ENCODE data around the gene SYPL1. TPM values are rescaled to one million over a fixed set of nuclear protein-coding genes. Genes with fewer than 3 reads are reported as not detected.

The SYPL1 gene
- total RNA-seq, 1 donor from 2014 or later, result 59.7 TPM

DNA sequence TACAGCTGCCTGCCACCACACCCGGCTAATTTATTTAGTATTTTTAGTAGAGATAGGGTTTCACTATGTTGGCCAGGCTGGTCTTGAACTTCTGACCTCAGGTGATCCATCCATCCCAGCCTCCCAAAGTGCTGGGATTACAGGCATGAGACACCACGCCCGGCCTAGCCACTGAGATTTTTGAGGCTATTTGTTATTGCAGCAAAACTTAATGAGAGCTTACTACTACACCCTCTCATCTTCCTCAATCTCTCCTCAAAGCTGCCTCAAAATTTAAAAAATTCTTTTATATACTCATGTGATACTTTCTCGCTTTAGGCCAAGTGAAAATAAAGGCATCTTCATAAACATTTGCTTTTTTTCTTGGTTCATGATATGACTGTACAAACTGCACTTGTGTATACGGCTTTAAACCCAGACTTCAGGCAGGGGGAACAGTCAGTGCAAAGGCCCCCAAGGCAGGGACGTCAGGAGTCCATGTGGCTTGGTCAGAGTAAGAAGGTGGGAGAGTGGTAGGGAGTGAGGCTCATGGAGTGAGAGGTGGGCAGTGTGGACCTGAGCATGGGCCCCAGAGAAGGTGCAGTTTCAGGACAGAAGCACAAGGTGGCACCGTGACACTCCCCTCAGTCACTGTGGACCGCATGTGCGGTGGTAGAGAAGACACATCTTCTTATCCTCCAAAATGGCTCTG, 55.5 kb downstream of the SYPL1 start:
- TF ChIP-seq, protein P1, sequence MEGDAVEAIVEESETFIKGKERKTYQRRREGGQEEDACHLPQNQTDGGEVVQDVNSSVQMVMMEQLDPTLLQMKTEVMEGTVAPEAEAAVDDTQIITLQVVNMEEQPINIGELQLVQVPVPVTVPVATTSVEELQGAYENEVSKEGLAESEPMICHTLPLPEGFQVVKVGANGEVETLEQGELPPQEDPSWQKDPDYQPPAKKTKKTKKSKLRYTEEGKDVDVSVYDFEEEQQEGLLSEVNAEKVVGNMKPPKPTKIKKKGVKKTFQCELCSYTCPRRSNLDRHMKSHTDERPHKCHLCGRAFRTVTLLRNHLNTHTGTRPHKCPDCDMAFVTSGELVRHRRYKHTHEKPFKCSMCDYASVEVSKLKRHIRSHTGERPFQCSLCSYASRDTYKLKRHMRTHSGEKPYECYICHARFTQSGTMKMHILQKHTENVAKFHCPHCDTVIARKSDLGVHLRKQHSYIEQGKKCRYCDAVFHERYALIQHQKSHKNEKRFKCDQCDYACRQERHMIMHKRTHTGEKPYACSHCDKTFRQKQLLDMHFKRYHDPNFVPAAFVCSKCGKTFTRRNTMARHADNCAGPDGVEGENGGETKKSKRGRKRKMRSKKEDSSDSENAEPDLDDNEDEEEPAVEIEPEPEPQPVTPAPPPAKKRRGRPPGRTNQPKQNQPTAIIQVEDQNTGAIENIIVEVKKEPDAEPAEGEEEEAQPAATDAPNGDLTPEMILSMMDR (IDR thresholded peaks at IDR 0.05; ENCODE audit: insufficient read depth, low read depth, low read length), result peak; percentile 71
- no peak for TF ChIP-seq EZH2 (IDR thresholded peaks at IDR 0.05; ENCODE audit: insufficient read depth, low read length)
- no peak overlapping the region for H3K27ac ChIP-seq (ENCODE audit: low read depth, low read length)
- H3K27ac Mint-ChIP-seq (ENCODE audit: unreplicated experiment), result no peak overlapping the region
- H3K4me1 ChIP-seq (ENCODE audit: insufficient read depth, low read length), result no peaks in the 10 kb centered on the region
- no peak overlapping the region for H2AFZ ChIP-seq (ENCODE audit: low read depth, low read length)
- H3K9me3 Mint-ChIP-seq (ENCODE audit: unreplicated experiment), result peaks cover 4% of the 10 kb centered on the region
- H3K4me1 Mint-ChIP-seq (ENCODE audit: low read depth, unreplicated experiment), result no peaks in the 10 kb centered on the region
- FAIRE-seq, result no peak
- no peaks in the 10 kb centered on the region for H3K36me3 ChIP-seq (ENCODE audit: insufficient read depth, low read length)
- no peaks in the 10 kb centered on the region for H3K36me3 Mint-ChIP-seq (ENCODE audit: low read depth, unreplicated experiment)
- H3K4me3 Mint-ChIP-seq (ENCODE audit: unreplicated experiment), result no peak overlapping the region
- H3K4me3 ChIP-seq (ENCODE audit: insufficient read depth, low read depth, low read length), result no peak overlapping the region
- no peak overlapping the region for H3K9ac ChIP-seq (ENCODE audit: low read length)
- H3K27me3 ChIP-seq (ENCODE audit: insufficient read depth, low read length), result peaks cover 12% of the 10 kb centered on the region
- DNase-seq (ENCODE audit: low read depth), result peak; percentile 37
- no peaks in the 10 kb centered on the region for H4K20me1 ChIP-seq (ENCODE audit: insufficient read depth, low read length)
- H3K4me2 ChIP-seq (ENCODE audit: low read length), result no peak overlapping the region
- peaks cover 9% of the 10 kb centered on the region for H3K27me3 Mint-ChIP-seq (ENCODE audit: low read depth, unreplicated experiment)
- H3K9me3 ChIP-seq (ENCODE audit: insufficient read depth, low read depth, low read length), result peaks cover 2% of the 10 kb centered on the region
- no peaks in the 10 kb centered on the region for H3K79me2 ChIP-seq (ENCODE audit: insufficient read depth, low read length)

DNA sequence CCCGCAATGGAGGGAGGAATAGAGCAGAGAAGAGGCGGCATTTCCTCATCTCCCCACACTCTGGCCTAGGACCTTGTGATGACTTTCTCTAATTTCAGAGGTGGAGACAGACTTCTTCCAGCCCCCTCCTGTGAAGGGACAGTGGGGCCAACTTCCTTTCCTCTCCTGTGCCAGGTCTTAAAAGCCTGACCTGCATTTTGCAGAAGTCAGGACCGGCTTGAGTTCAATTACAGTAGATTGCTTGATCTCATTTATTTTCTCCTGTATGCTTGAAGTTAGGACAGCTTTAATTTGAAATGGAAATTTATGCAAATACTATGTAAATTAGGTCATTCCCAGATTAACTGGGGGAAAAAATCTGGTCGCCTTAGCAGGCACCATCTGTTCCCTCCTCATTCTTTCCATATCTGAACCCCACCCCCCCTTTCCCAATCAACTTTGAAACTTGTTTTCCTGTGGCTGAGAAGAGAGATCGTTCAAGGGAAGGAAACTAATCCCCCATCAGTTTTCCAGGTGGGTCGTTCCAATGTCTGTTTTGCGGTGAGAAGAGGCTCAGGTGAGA, 57.1 kb downstream of the SYPL1 start:
- DNase-seq (ENCODE audit: low read depth) (no peak), FAIRE-seq (no peak)
- Mint-ChIP-seq H3K4me1 (ENCODE audit: low read depth, unreplicated experiment) (peaks cover 12% of the 10 kb centered on the region), H3K36me3 (ENCODE audit: low read depth, unreplicated experiment) (no peaks in the 10 kb centered on the region), H3K4me3 (ENCODE audit: unreplicated experiment) (no peak overlapping the region), H3K27ac (ENCODE audit: unreplicated experiment) (no peak overlapping the region), H3K27me3 (ENCODE audit: low read depth, unreplicated experiment) (peaks cover 9% of the 10 kb centered on the region), H3K9me3 (ENCODE audit: unreplicated experiment) (no peaks in the 10 kb centered on the region)
- Histone ChIP-seq H4K20me1 (ENCODE audit: insufficient read depth, low read length) (no peaks in the 10 kb centered on the region), H3K27me3 (ENCODE audit: insufficient read depth, low read length) (peaks cover 12% of the 10 kb centered on the region), H2AFZ (ENCODE audit: low read depth, low read length) (no peak overlapping the region), H3K36me3 (ENCODE audit: insufficient read depth, low read length) (no peaks in the 10 kb centered on the region), H3K4me2 (ENCODE audit: low read length) (no peak overlapping the region), H3K4me1 (ENCODE audit: insufficient read depth, low read length) (no peaks in the 10 kb centered on the region), H3K9me3 (ENCODE audit: insufficient read depth, low read depth, low read length) (no peaks in the 10 kb centered on the region), H3K4me3 (ENCODE audit: insufficient read depth, low read depth, low read length) (no peak overlapping the region), H3K79me2 (ENCODE audit: insufficient read depth, low read length) (no peaks in the 10 kb centered on the region), H3K9ac (ENCODE audit: low read length) (no peak overlapping the region), H3K27ac (ENCODE audit: low read depth, low read length) (no peak overlapping the region)
- TF ChIP-seq, protein P1 (IDR thresholded peaks at IDR 0.05; ENCODE audit: insufficient read depth, low read depth, low read length), result no peak
- TF ChIP-seq EZH2 (IDR thresholded peaks at IDR 0.05; ENCODE audit: insufficient read depth, low read length), result no peak

Data from astrocyte (in vitro differentiated cells and primary cell).